ENCODE results near the gene CHL1. TPM values are rescaled to one million over a fixed set of nuclear protein-coding genes. Genes with fewer than 3 reads are reported as not detected.

The CHL1 gene
- total RNA-seq, 1 donor from 2014 or later, result 0.49 TPM

DNA sequence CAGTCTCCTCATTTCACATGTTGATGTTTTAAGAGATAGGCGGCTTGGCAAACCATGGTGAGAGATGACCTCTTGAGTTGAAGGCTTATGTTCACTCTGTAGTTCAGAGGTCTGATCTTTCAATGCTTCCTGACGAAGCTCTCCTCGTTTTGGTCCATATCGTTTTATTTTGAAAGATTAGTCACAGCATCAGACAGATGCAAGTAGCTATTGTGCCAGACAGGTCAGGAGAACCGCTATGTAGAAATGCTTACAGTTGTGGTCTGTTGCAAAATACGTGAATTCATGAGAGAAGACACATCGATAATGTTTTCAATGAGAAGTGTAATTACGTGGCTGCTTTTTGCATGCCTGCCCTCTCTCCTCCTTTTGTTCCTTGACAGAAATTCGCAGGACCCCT lies 47.5 kb downstream of the CHL1 start:
- no peak overlapping the region for H2AFZ ChIP-seq (replicated peaks)
- no peak overlapping the region for H3K27ac ChIP-seq
- Mint-ChIP-seq H3K4me3 (no peak overlapping the region), H3K27ac (no peak overlapping the region), H3K9me3 (peaks cover 2% of the 10 kb centered on the region), H3K36me3 (no peaks in the 10 kb centered on the region), H3K4me1 (peaks cover 19% of the 10 kb centered on the region), H3K27me3 (ENCODE audit: insufficient read depth, low read depth) (no peaks in the 10 kb centered on the region)
- no peaks in the 10 kb centered on the region for H3K79me2 ChIP-seq (ENCODE audit: low read depth)
- H3K4me3 ChIP-seq, result no peak overlapping the region
- H3K4me2 ChIP-seq, result no peak overlapping the region
- H3K9ac ChIP-seq, result no peak overlapping the region
- H3K27me3 ChIP-seq, result no peaks in the 10 kb centered on the region
- H4K20me1 ChIP-seq (ENCODE audit: low read depth), result no peaks in the 10 kb centered on the region
- no peak for TF ChIP-seq EZH2phosphoT487 (IDR thresholded peaks at IDR 0.05)
- TF ChIP-seq EZH2 (IDR thresholded peaks at IDR 0.05), result no peak
- TF ChIP-seq, protein P1, sequence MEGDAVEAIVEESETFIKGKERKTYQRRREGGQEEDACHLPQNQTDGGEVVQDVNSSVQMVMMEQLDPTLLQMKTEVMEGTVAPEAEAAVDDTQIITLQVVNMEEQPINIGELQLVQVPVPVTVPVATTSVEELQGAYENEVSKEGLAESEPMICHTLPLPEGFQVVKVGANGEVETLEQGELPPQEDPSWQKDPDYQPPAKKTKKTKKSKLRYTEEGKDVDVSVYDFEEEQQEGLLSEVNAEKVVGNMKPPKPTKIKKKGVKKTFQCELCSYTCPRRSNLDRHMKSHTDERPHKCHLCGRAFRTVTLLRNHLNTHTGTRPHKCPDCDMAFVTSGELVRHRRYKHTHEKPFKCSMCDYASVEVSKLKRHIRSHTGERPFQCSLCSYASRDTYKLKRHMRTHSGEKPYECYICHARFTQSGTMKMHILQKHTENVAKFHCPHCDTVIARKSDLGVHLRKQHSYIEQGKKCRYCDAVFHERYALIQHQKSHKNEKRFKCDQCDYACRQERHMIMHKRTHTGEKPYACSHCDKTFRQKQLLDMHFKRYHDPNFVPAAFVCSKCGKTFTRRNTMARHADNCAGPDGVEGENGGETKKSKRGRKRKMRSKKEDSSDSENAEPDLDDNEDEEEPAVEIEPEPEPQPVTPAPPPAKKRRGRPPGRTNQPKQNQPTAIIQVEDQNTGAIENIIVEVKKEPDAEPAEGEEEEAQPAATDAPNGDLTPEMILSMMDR (IDR thresholded peaks at IDR 0.05), result no peak
- no peaks in the 10 kb centered on the region for H3K9me3 ChIP-seq (ENCODE audit: low read depth)
- no peak for DNase-seq (ENCODE audit: low spot score)
- no peaks in the 10 kb centered on the region for H3K4me1 ChIP-seq
- H3K36me3 ChIP-seq, result no peaks in the 10 kb centered on the region
- H3F3A ChIP-seq (ENCODE audit: low read depth), result no peaks in the 10 kb centered on the region

DNA sequence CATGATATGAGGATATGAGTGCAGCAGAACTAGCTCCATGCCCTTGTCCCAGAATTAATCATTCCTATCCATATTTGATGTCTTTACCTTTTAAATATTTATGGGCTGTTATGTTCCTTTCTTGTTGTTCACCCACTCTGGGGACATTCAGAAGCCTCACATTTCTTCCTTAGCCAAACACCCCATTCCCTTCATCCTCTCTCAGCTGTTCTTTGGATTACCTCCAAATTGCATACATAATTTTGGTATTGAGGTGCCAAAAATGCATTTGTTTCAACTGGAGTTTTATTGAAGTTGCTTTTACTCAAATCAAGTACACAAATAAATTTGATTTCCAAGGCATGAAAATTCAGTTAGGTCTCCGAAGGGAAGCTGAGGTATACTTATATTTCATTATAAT lies 51.4 kb downstream of the CHL1 start:
- Histone ChIP-seq H3K4me2 (no peak overlapping the region), H3K36me3 (no peaks in the 10 kb centered on the region), H3K4me3 (no peak overlapping the region), H4K20me1 (ENCODE audit: low read depth) (no peaks in the 10 kb centered on the region), H3K79me2 (ENCODE audit: low read depth) (no peaks in the 10 kb centered on the region), H3K27ac (no peak overlapping the region), H3K9me3 (ENCODE audit: low read depth) (no peaks in the 10 kb centered on the region), H3F3A (ENCODE audit: low read depth) (no peaks in the 10 kb centered on the region), H3K4me1 (no peaks in the 10 kb centered on the region), H3K27me3 (no peaks in the 10 kb centered on the region), H2AFZ (replicated peaks) (no peak overlapping the region), H3K9ac (no peak overlapping the region)
- DNase-seq (ENCODE audit: low spot score), result no peak
- peaks cover 26% of the 10 kb centered on the region for H3K4me1 Mint-ChIP-seq
- no peak overlapping the region for H3K4me3 Mint-ChIP-seq
- TF ChIP-seq EZH2phosphoT487 (IDR thresholded peaks at IDR 0.05) (no peak), EZH2 (IDR thresholded peaks at IDR 0.05) (no peak)
- TF ChIP-seq, protein P1 (IDR thresholded peaks at IDR 0.05), result no peak
- H3K36me3 Mint-ChIP-seq, result no peaks in the 10 kb centered on the region
- H3K9me3 Mint-ChIP-seq, result peaks cover 2% of the 10 kb centered on the region
- no peaks in the 10 kb centered on the region for H3K27me3 Mint-ChIP-seq (ENCODE audit: insufficient read depth, low read depth)
- no peak overlapping the region for H3K27ac Mint-ChIP-seq

DNA sequence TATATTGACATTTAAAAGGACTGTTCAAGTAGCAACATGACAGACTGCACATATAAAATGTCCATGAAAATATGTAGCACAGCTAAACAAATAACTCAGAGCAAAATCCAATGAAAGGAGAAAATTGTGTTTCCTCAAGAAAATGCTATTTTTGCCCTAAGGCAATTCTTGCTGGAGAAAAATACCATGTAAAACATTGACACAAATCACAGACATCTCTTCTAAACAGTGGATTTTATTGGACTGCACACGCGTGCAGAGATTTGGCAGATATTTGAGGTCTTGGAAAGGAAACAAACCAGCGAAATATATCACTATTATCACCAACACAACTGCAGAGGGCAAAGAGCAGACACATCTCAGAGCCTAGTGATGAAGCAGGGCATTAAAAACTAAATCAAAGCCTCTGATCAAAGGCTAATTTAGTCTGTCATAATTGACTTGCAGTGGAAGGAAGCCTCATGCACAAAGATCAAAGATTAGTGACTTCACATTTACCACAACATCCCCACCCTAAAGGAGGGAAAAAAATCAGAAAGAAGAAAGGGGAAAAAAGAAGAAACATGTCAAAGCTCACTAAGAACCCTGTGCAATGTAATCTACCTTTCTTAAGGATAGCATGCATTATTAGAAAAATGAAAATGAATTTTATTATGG lies 52.4 kb downstream of the CHL1 start:
- no peaks in the 10 kb centered on the region for H3K27me3 ChIP-seq
- DNase-seq (ENCODE audit: low spot score), result no peak
- TF ChIP-seq EZH2 (IDR thresholded peaks at IDR 0.05), result no peak
- TF ChIP-seq, protein P1 (IDR thresholded peaks at IDR 0.05), result no peak
- no peak for TF ChIP-seq EZH2phosphoT487 (IDR thresholded peaks at IDR 0.05)
- no peaks in the 10 kb centered on the region for H3K27me3 Mint-ChIP-seq (ENCODE audit: insufficient read depth, low read depth)
- H3K4me2 ChIP-seq, result no peak overlapping the region
- no peaks in the 10 kb centered on the region for H4K20me1 ChIP-seq (ENCODE audit: low read depth)
- H3K9ac ChIP-seq, result no peak overlapping the region
- peak overlapping the region; percentile 9 for H2AFZ ChIP-seq (replicated peaks)
- peaks cover 16% of the 10 kb centered on the region for H3K4me1 Mint-ChIP-seq
- no peaks in the 10 kb centered on the region for H3K9me3 ChIP-seq (ENCODE audit: low read depth)
- H3K4me1 ChIP-seq, result no peaks in the 10 kb centered on the region
- no peak overlapping the region for H3K4me3 Mint-ChIP-seq
- no peak overlapping the region for H3K4me3 ChIP-seq
- no peaks in the 10 kb centered on the region for H3K36me3 Mint-ChIP-seq
- no peaks in the 10 kb centered on the region for H3F3A ChIP-seq (ENCODE audit: low read depth)
- H3K27ac Mint-ChIP-seq, result peak overlapping the region; percentile 71
- no peaks in the 10 kb centered on the region for H3K9me3 Mint-ChIP-seq
- H3K27ac ChIP-seq, result no peak overlapping the region
- no peaks in the 10 kb centered on the region for H3K36me3 ChIP-seq
- H3K79me2 ChIP-seq (ENCODE audit: low read depth), result no peaks in the 10 kb centered on the region
